GM12878 (cell line): ENCODE data around the gene LRRN4. TPM values are rescaled to one million over a fixed set of nuclear protein-coding genes. Genes with fewer than 3 reads are reported as not detected.

ENCODE experiments used
- CEBPZ ChIP-seq: fragments of 150-350 bp; IDR thresholded peaks from 2 replicates; pipeline ENCODE4 v1.6.1; 2016; ENCODE audit warnings: low read depth, low read length
- CREB1 ChIP-seq: IDR thresholded peaks from 2 replicates; pipeline ENCODE4 v1.6.1; 2012; ENCODE audit warnings: low read depth, mild to moderate bottlenecking, inconsistent platforms
- CUX1 ChIP-seq: IDR thresholded peaks from 2 replicates; pipeline ENCODE4 v1.6.1; 2012; ENCODE audit warnings: improper control_type of control experiment, low read depth, low read length; ENCODE audit not compliant: insufficient replicate concordance
- FOXK2 ChIP-seq: fragments of 450-650 bp; IDR thresholded peaks from 2 replicates; pipeline ENCODE4 v1.6.1; 2017; ENCODE audit warnings: mild to moderate bottlenecking, moderate library complexity
- NR2C1 ChIP-seq: fragments of 450-650 bp; IDR thresholded peaks from 2 replicates; pipeline ENCODE4 v1.6.1; 2017; ENCODE audit warnings: antibody characterized with exemption, mild to moderate bottlenecking, moderate library complexity
- ZBTB40 ChIP-seq: fragments of 450-650 bp; IDR thresholded peaks from 2 replicates; pipeline ENCODE4 v1.6.1; 2016; ENCODE audit warnings: mild to moderate bottlenecking, moderate library complexity, borderline replicate concordance
- ZNF207 ChIP-seq: fragments of 450-650 bp; IDR thresholded peaks from 2 replicates; pipeline ENCODE4 v1.6.1; 2014; ENCODE audit warnings: antibody characterized with exemption, mild to moderate bottlenecking, borderline replicate concordance
- polyA plus RNA-seq, 11 experiments: library from polyadenylated mRNA; depleted of rRNA in 4 of 11; unstranded in 6 of 11; stranded (reverse) in 5 of 11; fragments of >200 nt; fragmentation: Nextera tagmentation in 4 of 11; fragmentation: Illumina TruSeq in 1 of 11; extraction: Ambion mirVana in 4 of 11; extraction: Trizol in 1 of 11; gene quantifications; 1 replicate in 1 of 11; 2 replicates in 10 of 11; pipeline versions ENCODE4 v1.2.1 to v1.2.3, GENCODE V29; 2011 to 2016; ENCODE audit warnings: inconsistent platforms in 2 of 11, missing spikeins in 2 of 11, low read depth in 1 of 11
- total RNA-seq, 4 experiments: library from RNA; depleted of rRNA in 3 of 4; stranded (reverse); fragments of >200 nt in 3 of 4; fragmentation: Illumina TruSeq in 1 of 4; extraction: Trizol in 1 of 4; gene quantifications; 2 replicates each; pipeline versions ENCODE4 v1.2.1 to v1.2.3, GENCODE V29; 2013 to 2021
- TF ChIP-seq, protein P1 (sequence below): IDR thresholded peaks from 2 replicates; pipeline ENCODE4 v1.6.1; 2012; ENCODE audit warnings: mild to moderate bottlenecking, low read depth, low read length

The LRRN4 gene
- total and polyA plus RNA-seq, 10 of the 15 experiments (the other 5 are each of a cell fraction or from before 2014, with no cell fraction given), result 0.11 TPM; not detected in 9

- no peak for TF ChIP-seq CEBPZ
- no peak for TF ChIP-seq ZNF207
- no peak for TF ChIP-seq CREB1
- TF ChIP-seq ZBTB40, result no peak
- TF ChIP-seq, protein P1, sequence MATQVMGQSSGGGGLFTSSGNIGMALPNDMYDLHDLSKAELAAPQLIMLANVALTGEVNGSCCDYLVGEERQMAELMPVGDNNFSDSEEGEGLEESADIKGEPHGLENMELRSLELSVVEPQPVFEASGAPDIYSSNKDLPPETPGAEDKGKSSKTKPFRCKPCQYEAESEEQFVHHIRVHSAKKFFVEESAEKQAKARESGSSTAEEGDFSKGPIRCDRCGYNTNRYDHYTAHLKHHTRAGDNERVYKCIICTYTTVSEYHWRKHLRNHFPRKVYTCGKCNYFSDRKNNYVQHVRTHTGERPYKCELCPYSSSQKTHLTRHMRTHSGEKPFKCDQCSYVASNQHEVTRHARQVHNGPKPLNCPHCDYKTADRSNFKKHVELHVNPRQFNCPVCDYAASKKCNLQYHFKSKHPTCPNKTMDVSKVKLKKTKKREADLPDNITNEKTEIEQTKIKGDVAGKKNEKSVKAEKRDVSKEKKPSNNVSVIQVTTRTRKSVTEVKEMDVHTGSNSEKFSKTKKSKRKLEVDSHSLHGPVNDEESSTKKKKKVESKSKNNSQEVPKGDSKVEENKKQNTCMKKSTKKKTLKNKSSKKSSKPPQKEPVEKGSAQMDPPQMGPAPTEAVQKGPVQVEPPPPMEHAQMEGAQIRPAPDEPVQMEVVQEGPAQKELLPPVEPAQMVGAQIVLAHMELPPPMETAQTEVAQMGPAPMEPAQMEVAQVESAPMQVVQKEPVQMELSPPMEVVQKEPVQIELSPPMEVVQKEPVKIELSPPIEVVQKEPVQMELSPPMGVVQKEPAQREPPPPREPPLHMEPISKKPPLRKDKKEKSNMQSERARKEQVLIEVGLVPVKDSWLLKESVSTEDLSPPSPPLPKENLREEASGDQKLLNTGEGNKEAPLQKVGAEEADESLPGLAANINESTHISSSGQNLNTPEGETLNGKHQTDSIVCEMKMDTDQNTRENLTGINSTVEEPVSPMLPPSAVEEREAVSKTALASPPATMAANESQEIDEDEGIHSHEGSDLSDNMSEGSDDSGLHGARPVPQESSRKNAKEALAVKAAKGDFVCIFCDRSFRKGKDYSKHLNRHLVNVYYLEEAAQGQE, result no peak
- TF ChIP-seq CUX1, result no peak
- no peak for TF ChIP-seq NR2C1
- no peak for TF ChIP-seq FOXK2
Observed at GRCh38 chr20:6017880-6018279, 36.0 kb downstream of the LRRN4 start (continued).
